B cell (primary cell): ENCODE results near the gene CRYGB.
"Not testable (repeated sequence)": the region's sequence is repeated elsewhere in the genome, so short reads cannot be mapped to it uniquely, and the experiment has no call there.

Source experiments
- EZH2 ChIP-seq: IDR thresholded peaks from 2 replicates; pipeline ENCODE4 v1.6.1; 2012; ENCODE audit warnings: borderline replicate concordance, low read depth, mild to moderate bottlenecking, moderate library complexity, low read length; ENCODE audit not compliant: insufficient read depth, poor library complexity, severe bottlenecking
- TF ChIP-seq, protein P1 (sequence below): fragments of 200-600 bp; IDR thresholded peaks from one replicate; pipeline ENCODE4 v1.8.0; 2022; ENCODE audit warnings: antibody characterized with exemption, mild to moderate bottlenecking

DNA sequence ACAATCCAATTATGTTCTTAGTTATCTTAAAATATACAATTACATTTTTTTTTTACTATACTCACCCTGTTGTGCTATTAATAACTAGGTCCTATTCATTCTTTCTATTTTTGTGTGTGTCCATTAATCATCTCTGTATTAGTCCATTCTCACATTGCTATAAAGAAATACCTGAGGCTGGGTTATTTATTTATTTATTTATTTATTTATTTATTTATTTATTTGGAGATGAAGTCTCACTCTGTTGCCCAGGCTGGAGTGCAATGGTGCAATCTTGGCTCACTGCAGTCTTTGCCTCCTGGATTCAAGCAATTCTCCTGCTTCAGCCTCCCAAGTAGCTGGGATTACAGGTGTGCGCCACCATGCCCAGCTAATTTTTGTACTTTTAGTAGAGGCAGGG, 47.3 kb downstream of the CRYGB start:
- TF ChIP-seq, protein P1, sequence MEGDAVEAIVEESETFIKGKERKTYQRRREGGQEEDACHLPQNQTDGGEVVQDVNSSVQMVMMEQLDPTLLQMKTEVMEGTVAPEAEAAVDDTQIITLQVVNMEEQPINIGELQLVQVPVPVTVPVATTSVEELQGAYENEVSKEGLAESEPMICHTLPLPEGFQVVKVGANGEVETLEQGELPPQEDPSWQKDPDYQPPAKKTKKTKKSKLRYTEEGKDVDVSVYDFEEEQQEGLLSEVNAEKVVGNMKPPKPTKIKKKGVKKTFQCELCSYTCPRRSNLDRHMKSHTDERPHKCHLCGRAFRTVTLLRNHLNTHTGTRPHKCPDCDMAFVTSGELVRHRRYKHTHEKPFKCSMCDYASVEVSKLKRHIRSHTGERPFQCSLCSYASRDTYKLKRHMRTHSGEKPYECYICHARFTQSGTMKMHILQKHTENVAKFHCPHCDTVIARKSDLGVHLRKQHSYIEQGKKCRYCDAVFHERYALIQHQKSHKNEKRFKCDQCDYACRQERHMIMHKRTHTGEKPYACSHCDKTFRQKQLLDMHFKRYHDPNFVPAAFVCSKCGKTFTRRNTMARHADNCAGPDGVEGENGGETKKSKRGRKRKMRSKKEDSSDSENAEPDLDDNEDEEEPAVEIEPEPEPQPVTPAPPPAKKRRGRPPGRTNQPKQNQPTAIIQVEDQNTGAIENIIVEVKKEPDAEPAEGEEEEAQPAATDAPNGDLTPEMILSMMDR = not testable (repeated sequence)
- TF ChIP-seq EZH2 = not testable (repeated sequence)
